Adrenal gland (tissue), 12 donors: ENCODE measurements around the gene SYNPR. TPM values are rescaled to one million over a fixed set of nuclear protein-coding genes. Genes with fewer than 3 reads are reported as not detected.

Source experiments
- DNase-seq, 7 donors: peaks; one replicate each; pipeline ENCODE4 v3.0.0-alpha.2; 2019 to 2020
- H3K27ac ChIP-seq, 5 donors: fragments of 200-600 bp; sonication (generic) in 4 of 5; 1 replicate in 3 of 5; 2 replicates in 2 of 5; pipeline versions ENCODE4 v1.5.1 to v1.8.0; 2016 to 2020; ENCODE audit warnings: mild to moderate bottlenecking in 1 of 5
- H3K27me3 ChIP-seq: fragments of 200-600 bp; 2 replicates; pipeline ENCODE4 v1.8.0; 2021
- H3K36me3 ChIP-seq, 2 donors: fragments of 200-600 bp; replicated peaks in 1 of 2; 1 replicate in 1 of 2; 2 replicates in 1 of 2; pipeline versions ENCODE4 v1.5.1 to v1.8.0; 2018 to 2022
- H3K4me1 ChIP-seq, 2 donors: fragments of 200-600 bp; replicated peaks in 1 of 2; 1 replicate in 1 of 2; 2 replicates in 1 of 2; pipeline versions ENCODE4 v1.5.1 to v1.8.0; 2018 to 2021
- H3K4me3 ChIP-seq, 4 donors: fragments of 200-600 bp; sonication (generic) in 3 of 4; one replicate each; pipeline ENCODE4 v1.5.1; 2016 to 2018
- H3K9me3 ChIP-seq, 3 donors: fragments of 200-600 bp; sonication (generic) in 1 of 3; replicated peaks in 1 of 3; 1 replicate in 2 of 3; 2 replicates in 1 of 3; pipeline versions ENCODE4 v1.5.1 to v1.8.0; 2016 to 2021
- POLR2A ChIP-seq, 2 donors: fragments of 450-650 bp; IDR thresholded peaks; one replicate each; pipeline ENCODE4 v1.6.1; 2017; ENCODE audit warnings: antibody characterized with exemption in 2 of 2, mild to moderate bottlenecking in 2 of 2, moderate library complexity in 1 of 2
- WGBS, 4 donors: extraction: QIAGEN DNeasy Blood & Tissue Kit in 2 of 4; methylation state at CpG; one replicate each; pipeline versions ENCODE4 v1.1.5 to v1.1.7; 2013 to 2017; 5-methylcytosine and 5-hydroxymethylcytosine counted together
- intact Hi-C, 2 donors: fragments of 100-400 bp; cut with DNase I; formaldehyde crosslinking; loops; one replicate each; pipeline versions ENCODE4 v1.14.1 to v1.15.0; 2022 to 2023
- polyA plus RNA-seq, 3 donors: library from polyadenylated mRNA; stranded (reverse); fragments of 200-250 nt in 2 of 3; fragments of 350-450 nt in 1 of 3; fragmentation: Illumina TruSeq in 1 of 3; extraction: RNeasy Lipid Tissue Mini Kit (QIAGEN cat#74804) in 1 of 3; gene quantifications; one replicate each; pipeline ENCODE4 v1.2.3, GENCODE V29; 2013 to 2014
- total RNA-seq, 9 donors: library from RNA; depleted of rRNA in 4 of 9; stranded (reverse); fragments of >200 nt in 4 of 9; fragments of 120-200 nt in 1 of 9; fragmentation: NEBNext Ultra II Directional in 1 of 9; extraction: Animal tissue kit (Norgen Biotek cat#: 25700) in 1 of 9; gene quantifications; one replicate each; pipeline versions ENCODE4 v1.1.0 to v1.2.4, GENCODE V29; 2013 to 2023
- TF ChIP-seq, protein P1 (sequence below), 6 experiments: fragments of 450-650 bp in 4 of 6; fragments of 200-600 bp in 2 of 6; sonication (generic) in 1 of 6; IDR thresholded peaks; 1 replicate in 5 of 6; 2 replicates in 1 of 6; pipeline versions ENCODE4 v1.5.1 to v1.8.0; 2016 to 2021; ENCODE audit warnings: antibody characterized with exemption in 6 of 6, mild to moderate bottlenecking in 2 of 6, moderate library complexity in 1 of 6
- donor health status: healthy with polysubstance abuse.
- donor health status: Bipolar disorder and iron deficiency.
- donor health status: DM: yes; HTN: yes; CAD: no.
- donor health status: DM: no; HTN: no; CAD: no.
- donor health status: DM: no; HTN: no; CAD: no.
- donor health status: DM: yes; HTN: yes; CAD: no.

SYNPR gene
- total and polyA plus RNA-seq, 12 donors = 0.03 to 1.4 (median 0.25) TPM; not detected in 7

DNA sequence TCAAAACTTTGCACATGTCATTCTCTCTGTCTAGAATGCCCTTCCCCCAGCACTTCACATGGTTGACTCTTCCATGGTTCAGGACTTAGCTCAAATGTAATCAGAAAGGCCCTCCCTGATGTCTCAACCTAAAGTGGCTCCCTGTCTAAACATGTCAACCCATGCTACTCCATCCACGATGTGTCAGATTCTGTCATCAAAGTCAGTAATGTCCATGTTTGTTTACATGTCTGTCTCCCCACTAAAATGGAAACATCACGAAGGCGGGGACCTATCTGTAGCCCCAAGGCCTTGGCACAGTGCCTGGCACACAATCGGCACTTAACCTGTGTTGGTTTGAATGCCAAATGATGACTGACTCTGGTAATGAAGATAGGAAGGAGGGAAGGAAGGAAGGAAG lies 353.6 kb downstream of the SYNPR start:
- intact Hi-C loops = no loop called here
- Histone ChIP-seq H3K9me3 (no peaks in the 10 kb centered on the region), H3K36me3 (no peaks in the 10 kb centered on the region), H3K4me3 (no peak overlapping the region), H3K27me3 (no peaks in the 10 kb centered on the region), H3K27ac (no peak overlapping the region), H3K4me1 (no peaks in the 10 kb centered on the region)
- TF ChIP-seq, protein P1, sequence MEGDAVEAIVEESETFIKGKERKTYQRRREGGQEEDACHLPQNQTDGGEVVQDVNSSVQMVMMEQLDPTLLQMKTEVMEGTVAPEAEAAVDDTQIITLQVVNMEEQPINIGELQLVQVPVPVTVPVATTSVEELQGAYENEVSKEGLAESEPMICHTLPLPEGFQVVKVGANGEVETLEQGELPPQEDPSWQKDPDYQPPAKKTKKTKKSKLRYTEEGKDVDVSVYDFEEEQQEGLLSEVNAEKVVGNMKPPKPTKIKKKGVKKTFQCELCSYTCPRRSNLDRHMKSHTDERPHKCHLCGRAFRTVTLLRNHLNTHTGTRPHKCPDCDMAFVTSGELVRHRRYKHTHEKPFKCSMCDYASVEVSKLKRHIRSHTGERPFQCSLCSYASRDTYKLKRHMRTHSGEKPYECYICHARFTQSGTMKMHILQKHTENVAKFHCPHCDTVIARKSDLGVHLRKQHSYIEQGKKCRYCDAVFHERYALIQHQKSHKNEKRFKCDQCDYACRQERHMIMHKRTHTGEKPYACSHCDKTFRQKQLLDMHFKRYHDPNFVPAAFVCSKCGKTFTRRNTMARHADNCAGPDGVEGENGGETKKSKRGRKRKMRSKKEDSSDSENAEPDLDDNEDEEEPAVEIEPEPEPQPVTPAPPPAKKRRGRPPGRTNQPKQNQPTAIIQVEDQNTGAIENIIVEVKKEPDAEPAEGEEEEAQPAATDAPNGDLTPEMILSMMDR (IDR thresholded peaks at IDR 0.05) = no peak
- TF ChIP-seq POLR2A (IDR thresholded peaks at IDR 0.05) = no peak
- WGBS, 4 donors = 64 to 75% (median 72%) methylated on average over 4 of the region's 4 CpGs
- no peak for DNase-seq

DNA sequence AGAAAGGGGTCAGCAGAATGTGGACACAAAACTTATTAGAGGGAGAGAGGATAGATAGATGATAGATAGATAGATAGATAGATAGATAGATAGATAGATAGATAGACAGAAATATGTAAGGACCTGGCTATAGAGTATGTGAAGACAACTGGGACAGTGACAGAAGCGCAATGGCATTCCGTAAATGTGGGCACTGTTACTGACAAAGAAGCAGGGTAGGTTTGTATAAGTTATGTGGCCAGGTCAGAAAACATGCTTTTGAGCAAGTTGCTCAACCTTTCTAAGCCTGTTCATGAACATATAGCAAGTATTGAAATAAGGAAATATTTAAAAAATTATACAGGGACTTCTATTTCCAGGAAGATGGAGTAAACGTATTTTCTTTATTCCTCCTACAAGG lies 357.1 kb downstream of the SYNPR start:
- Histone ChIP-seq H3K36me3 (no peaks in the 10 kb centered on the region), H3K27ac (no peak overlapping the region), H3K27me3 (no peaks in the 10 kb centered on the region), H3K4me3 (no peak overlapping the region), H3K9me3 (no peaks in the 10 kb centered on the region), H3K4me1 (no peaks in the 10 kb centered on the region)
- 79 to 88% (median 81%) methylated on average over 3 of the region's 3 CpGs for WGBS, 4 donors
- no peak for TF ChIP-seq POLR2A (IDR thresholded peaks at IDR 0.05)
- TF ChIP-seq, protein P1 (IDR thresholded peaks at IDR 0.05) = no peak
- intact Hi-C loops = no loop called here
- DNase-seq = no peak

DNA sequence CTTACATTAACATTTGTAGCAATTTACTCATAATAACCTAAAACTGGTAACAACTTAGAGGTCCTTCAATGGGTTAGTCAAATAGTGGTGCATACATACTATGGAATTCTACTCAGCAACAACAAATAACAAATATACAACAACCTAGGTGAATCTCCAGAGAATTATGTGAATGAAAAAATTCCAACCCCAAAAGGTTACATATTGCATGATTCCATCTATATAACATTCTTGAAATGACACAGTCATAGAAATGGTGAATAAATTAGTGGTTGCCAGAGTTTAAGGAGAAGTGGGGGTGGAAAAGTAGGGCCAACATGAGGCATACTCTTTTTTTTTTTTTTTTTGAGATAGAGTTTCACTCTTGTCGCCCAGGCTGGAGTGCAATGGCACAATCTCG lies 361.7 kb downstream of the SYNPR start:
- Histone ChIP-seq H3K4me1 (no peaks in the 10 kb centered on the region), H3K27ac (no peak overlapping the region), H3K36me3 (no peaks in the 10 kb centered on the region), H3K9me3 (no peaks in the 10 kb centered on the region), H3K27me3 (no peaks in the 10 kb centered on the region), H3K4me3 (no peak overlapping the region)
- WGBS, 4 donors = 78 to 87% (median 83%) methylated on average over 2 of the region's 2 CpGs
- DNase-seq = no peak
- TF ChIP-seq POLR2A (IDR thresholded peaks at IDR 0.05) = no peak
- TF ChIP-seq, protein P1 (IDR thresholded peaks at IDR 0.05) = no peak
- intact Hi-C loops = no loop called here

DNA sequence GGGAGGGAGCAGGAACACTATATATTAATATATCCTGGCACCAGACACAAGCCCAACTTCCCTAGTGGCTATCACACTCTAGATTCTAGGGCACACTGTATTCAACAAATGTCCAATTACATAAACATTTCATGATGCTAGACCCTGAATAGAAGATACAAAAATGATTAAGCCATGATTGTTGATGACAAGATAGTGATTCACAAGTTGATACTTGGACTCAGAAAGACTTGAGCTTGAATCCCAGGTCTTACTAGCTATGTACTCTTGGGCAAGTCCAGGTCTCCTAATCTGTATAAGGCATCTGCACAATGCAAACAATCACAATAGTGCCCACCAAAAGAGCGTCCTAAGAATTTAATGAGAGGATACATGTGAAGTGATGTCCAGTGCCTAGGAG lies 364.4 kb downstream of the SYNPR start:
- intact Hi-C loops = no loop called here
- Histone ChIP-seq H3K4me3 (no peak overlapping the region), H3K36me3 (no peaks in the 10 kb centered on the region), H3K27me3 (no peaks in the 10 kb centered on the region), H3K9me3 (no peaks in the 10 kb centered on the region), H3K4me1 (no peaks in the 10 kb centered on the region), H3K27ac (no peak overlapping the region)
- TF ChIP-seq POLR2A (IDR thresholded peaks at IDR 0.05) = no peak
- TF ChIP-seq, protein P1 (IDR thresholded peaks at IDR 0.05) = no peak
- WGBS, 4 donors = 46 to 74% (median 65%) methylated on average over 1 of the region's 1 CpG
- no peak for DNase-seq
